Nephron progenitor cell (in vitro differentiated cells): ENCODE measurements around the gene DIS3L2.

Experiments
- DNase-seq: peaks from one replicate; pipeline ENCODE4 v3.0.0; 2021
- H3K27ac Mint-ChIP-seq: 2 replicates; pipeline ENCODE4 v1.8.0; 2021; ENCODE audit warnings: mild to moderate bottlenecking, moderate library complexity, mixed read lengths
- H3K27me3 Mint-ChIP-seq: 2 replicates; pipeline ENCODE4 v1.8.0; 2021; ENCODE audit warnings: mild to moderate bottlenecking, low read depth, mixed read lengths; ENCODE audit not compliant: poor library complexity
- H3K36me3 Mint-ChIP-seq: 2 replicates; pipeline ENCODE4 v1.8.0; 2021; ENCODE audit warnings: low read depth, mixed read lengths
- H3K4me1 Mint-ChIP-seq: 2 replicates; pipeline ENCODE4 v1.8.0; 2021; ENCODE audit warnings: mixed read lengths
- H3K4me3 Mint-ChIP-seq: 2 replicates; pipeline ENCODE4 v1.8.0; 2021; ENCODE audit warnings: mild to moderate bottlenecking, moderate library complexity, mixed read lengths
- H3K9me3 Mint-ChIP-seq: 2 replicates; pipeline ENCODE4 v1.8.0; 2021; ENCODE audit warnings: mild to moderate bottlenecking, moderate library complexity, mixed read lengths
- CTCF ChIP-seq: fragments of 200-600 bp; sonication (generic); IDR thresholded peaks from 2 replicates; pipeline ENCODE4 v1.5.0; 2021; ENCODE audit warnings: antibody characterized with exemption

DIS3L2 gene

GRCh38 chr2:232139171-232139594 lies 177.7 kb downstream of the DIS3L2 start:
- no peaks in the 10 kb centered on the region for H3K36me3 Mint-ChIP-seq
- no peak for TF ChIP-seq CTCF
- peaks cover 3% of the 10 kb centered on the region for H3K27me3 Mint-ChIP-seq
- H3K9me3 Mint-ChIP-seq = no peaks in the 10 kb centered on the region
- no peaks in the 10 kb centered on the region for H3K4me1 Mint-ChIP-seq
- no peak overlapping the region for H3K27ac Mint-ChIP-seq
- no peak overlapping the region for H3K4me3 Mint-ChIP-seq
- DNase-seq = no peak

GRCh38 chr2:232139786-232140562 lies 178.5 kb downstream of the DIS3L2 start:
- H3K4me3 Mint-ChIP-seq = no peak overlapping the region
- H3K36me3 Mint-ChIP-seq = no peaks in the 10 kb centered on the region
- no peaks in the 10 kb centered on the region for H3K4me1 Mint-ChIP-seq
- no peak for TF ChIP-seq CTCF
- no peak for DNase-seq
- no peak overlapping the region for H3K27ac Mint-ChIP-seq
- peaks cover 3% of the 10 kb centered on the region for H3K27me3 Mint-ChIP-seq
- H3K9me3 Mint-ChIP-seq = no peaks in the 10 kb centered on the region

DNA sequence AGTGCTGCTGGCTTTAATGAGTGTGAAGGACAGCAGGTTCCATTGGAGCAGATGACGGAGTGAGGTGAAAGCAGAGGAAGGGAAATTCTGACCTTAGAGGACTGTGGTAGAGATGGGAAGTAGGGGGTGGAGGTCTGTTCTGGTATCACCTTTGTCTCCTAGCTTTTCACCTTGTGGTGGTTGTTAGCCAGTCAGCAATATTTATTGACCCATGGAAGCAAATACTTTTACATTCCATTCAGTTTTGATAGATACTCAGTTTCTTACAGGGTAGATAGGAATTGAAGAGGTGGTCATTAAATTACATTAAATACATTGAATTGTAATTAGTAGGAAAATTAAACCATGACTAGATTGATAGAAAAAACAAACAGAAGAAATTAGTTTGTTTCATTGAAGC lies 180.1 kb downstream of the DIS3L2 start:
- Mint-ChIP-seq H3K27ac (no peak overlapping the region), H3K9me3 (no peaks in the 10 kb centered on the region), H3K27me3 (peaks cover 3% of the 10 kb centered on the region), H3K4me1 (no peaks in the 10 kb centered on the region), H3K36me3 (peaks cover 9% of the 10 kb centered on the region), H3K4me3 (no peak overlapping the region)
- TF ChIP-seq CTCF = no peak
- no peak for DNase-seq

GRCh38 chr2:232142049-232142448 lies 180.5 kb downstream of the DIS3L2 start:
- no peaks in the 10 kb centered on the region for H3K4me1 Mint-ChIP-seq
- H3K27me3 Mint-ChIP-seq = peaks cover 3% of the 10 kb centered on the region
- H3K27ac Mint-ChIP-seq = no peak overlapping the region
- H3K4me3 Mint-ChIP-seq = no peak overlapping the region
- H3K36me3 Mint-ChIP-seq = peaks cover 10% of the 10 kb centered on the region
- H3K9me3 Mint-ChIP-seq = no peaks in the 10 kb centered on the region
- peak; percentile 23 for DNase-seq
- TF ChIP-seq CTCF = peak; percentile 55

GRCh38 chr2:232142502-232142901 lies 181.0 kb downstream of the DIS3L2 start:
- H3K4me1 Mint-ChIP-seq = no peaks in the 10 kb centered on the region
- H3K27ac Mint-ChIP-seq = no peak overlapping the region
- no peak overlapping the region for H3K4me3 Mint-ChIP-seq
- peaks cover 15% of the 10 kb centered on the region for H3K36me3 Mint-ChIP-seq
- no peak for TF ChIP-seq CTCF
- H3K9me3 Mint-ChIP-seq = no peaks in the 10 kb centered on the region
- H3K27me3 Mint-ChIP-seq = peaks cover 3% of the 10 kb centered on the region
- no peak for DNase-seq

- peaks cover under 1% of the 10 kb centered on the region for H3K27me3 Mint-ChIP-seq
- no peak overlapping the region for H3K27ac Mint-ChIP-seq
- no peak for TF ChIP-seq CTCF
- no peak for DNase-seq
- no peaks in the 10 kb centered on the region for H3K4me1 Mint-ChIP-seq
- H3K36me3 Mint-ChIP-seq = peaks cover 15% of the 10 kb centered on the region
- no peak overlapping the region for H3K4me3 Mint-ChIP-seq
- no peaks in the 10 kb centered on the region for H3K9me3 Mint-ChIP-seq
Observed at GRCh38 chr2:232146294-232146693, 184.8 kb downstream of the DIS3L2 start.
